PFSK-1 (cell line): ENCODE data around the gene VBP1.

Experiments used
- POLR2AphosphoS5 ChIP-seq: IDR thresholded peaks from 2 replicates; pipeline ENCODE4 v1.6.1; 2012; ENCODE audit warnings: low read depth, mild to moderate bottlenecking, control low read depth, low read length, moderate library complexity
- REST ChIP-seq, 2 experiments: IDR thresholded peaks; 2 replicates each; pipeline versions ENCODE4 v1.6.1 to v1.8.0; 2011 to 2012; ENCODE audit warnings: low read depth in 2 of 2, low read length in 2 of 2, control low read depth in 1 of 2, inconsistent platforms in 1 of 2, mild to moderate bottlenecking in 1 of 2, moderate library complexity in 1 of 2; ENCODE audit not compliant: insufficient read depth in 1 of 2
- SIN3A ChIP-seq: IDR thresholded peaks from 2 replicates; pipeline ENCODE4 v1.6.1; 2012; ENCODE audit warnings: mild to moderate bottlenecking, low read length, moderate library complexity, borderline replicate concordance; ENCODE audit not compliant: insufficient read depth

GRCh38 chrX:155216179-155216939 is at the start of gene VBP1:
- no peak for TF ChIP-seq REST (IDR thresholded peaks at IDR 0.05; ENCODE audit: insufficient read depth in 1 of 2, low read depth in 2 of 2, low read length in 2 of 2)
- TF ChIP-seq POLR2AphosphoS5, result peak; percentile 81
- TF ChIP-seq SIN3A, result no peak
